ENCODE results near the gene KSR1.

DNA sequence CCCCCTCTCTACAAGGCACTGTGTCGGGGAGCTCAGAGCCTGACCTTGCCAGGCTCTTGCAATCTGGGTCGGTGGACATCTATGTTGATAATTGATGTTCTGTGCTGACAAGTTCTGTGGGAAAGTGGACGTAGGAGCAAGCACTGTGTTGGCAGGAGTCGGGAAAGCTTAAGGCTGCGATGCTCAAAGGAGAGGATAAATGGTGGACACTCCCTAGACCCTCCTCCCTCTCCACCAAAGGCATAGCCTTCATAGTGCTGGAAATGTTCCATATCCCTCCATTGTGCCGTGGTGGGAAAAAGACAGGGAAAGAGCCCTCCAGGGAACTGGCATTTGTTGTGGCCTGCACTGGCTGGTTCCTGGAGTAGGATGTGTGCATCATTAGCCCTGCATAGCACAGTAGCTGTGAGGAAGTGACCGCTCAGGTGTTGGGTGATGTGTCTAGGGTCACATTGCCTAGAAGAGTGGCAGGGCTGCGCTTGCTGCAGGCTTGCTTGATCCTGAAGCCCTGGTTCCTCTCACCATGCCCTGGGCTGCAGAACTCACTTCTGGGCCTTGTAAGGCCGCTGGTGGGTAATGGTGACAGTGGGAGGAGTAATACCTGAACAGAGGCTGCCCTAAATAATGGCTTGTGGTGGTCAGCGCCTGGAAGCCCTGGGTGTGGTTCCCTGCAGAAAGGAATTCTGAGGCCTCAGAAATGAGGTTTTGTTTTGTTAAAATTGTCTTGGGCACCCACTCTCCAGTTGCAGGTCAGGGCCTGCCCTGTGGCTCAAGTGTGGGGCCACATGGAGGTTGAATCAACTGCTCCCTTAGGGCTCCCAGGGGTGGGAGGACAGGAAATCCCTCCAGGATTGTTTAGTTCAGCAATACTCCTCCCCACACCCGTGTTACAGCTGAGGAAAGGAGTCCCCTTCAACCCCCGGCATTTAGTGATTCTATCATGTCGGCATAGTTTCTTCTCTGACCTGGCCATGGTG is 62.6 kb downstream of the KSR1 start:
- TF ChIP-seq, protein P1, sequence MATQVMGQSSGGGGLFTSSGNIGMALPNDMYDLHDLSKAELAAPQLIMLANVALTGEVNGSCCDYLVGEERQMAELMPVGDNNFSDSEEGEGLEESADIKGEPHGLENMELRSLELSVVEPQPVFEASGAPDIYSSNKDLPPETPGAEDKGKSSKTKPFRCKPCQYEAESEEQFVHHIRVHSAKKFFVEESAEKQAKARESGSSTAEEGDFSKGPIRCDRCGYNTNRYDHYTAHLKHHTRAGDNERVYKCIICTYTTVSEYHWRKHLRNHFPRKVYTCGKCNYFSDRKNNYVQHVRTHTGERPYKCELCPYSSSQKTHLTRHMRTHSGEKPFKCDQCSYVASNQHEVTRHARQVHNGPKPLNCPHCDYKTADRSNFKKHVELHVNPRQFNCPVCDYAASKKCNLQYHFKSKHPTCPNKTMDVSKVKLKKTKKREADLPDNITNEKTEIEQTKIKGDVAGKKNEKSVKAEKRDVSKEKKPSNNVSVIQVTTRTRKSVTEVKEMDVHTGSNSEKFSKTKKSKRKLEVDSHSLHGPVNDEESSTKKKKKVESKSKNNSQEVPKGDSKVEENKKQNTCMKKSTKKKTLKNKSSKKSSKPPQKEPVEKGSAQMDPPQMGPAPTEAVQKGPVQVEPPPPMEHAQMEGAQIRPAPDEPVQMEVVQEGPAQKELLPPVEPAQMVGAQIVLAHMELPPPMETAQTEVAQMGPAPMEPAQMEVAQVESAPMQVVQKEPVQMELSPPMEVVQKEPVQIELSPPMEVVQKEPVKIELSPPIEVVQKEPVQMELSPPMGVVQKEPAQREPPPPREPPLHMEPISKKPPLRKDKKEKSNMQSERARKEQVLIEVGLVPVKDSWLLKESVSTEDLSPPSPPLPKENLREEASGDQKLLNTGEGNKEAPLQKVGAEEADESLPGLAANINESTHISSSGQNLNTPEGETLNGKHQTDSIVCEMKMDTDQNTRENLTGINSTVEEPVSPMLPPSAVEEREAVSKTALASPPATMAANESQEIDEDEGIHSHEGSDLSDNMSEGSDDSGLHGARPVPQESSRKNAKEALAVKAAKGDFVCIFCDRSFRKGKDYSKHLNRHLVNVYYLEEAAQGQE (IDR thresholded peaks at IDR 0.05; ENCODE audit: insufficient read depth in 1 of 2, low read depth in 2 of 2, low read length in 1 of 2): no peak
- TF ChIP-seq, protein P2, sequence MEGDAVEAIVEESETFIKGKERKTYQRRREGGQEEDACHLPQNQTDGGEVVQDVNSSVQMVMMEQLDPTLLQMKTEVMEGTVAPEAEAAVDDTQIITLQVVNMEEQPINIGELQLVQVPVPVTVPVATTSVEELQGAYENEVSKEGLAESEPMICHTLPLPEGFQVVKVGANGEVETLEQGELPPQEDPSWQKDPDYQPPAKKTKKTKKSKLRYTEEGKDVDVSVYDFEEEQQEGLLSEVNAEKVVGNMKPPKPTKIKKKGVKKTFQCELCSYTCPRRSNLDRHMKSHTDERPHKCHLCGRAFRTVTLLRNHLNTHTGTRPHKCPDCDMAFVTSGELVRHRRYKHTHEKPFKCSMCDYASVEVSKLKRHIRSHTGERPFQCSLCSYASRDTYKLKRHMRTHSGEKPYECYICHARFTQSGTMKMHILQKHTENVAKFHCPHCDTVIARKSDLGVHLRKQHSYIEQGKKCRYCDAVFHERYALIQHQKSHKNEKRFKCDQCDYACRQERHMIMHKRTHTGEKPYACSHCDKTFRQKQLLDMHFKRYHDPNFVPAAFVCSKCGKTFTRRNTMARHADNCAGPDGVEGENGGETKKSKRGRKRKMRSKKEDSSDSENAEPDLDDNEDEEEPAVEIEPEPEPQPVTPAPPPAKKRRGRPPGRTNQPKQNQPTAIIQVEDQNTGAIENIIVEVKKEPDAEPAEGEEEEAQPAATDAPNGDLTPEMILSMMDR (IDR thresholded peaks at IDR 0.05): no peak
- TF ChIP-seq POLR2AphosphoS5 (IDR thresholded peaks at IDR 0.05; ENCODE audit: low read depth, low read length): no peak
- TF ChIP-seq TCF7L2 (IDR thresholded peaks at IDR 0.05; ENCODE audit: low read depth, low read length): no peak

All from Panc1 (cell line).